Psoas muscle (tissue), 8 donors: ENCODE measurements around the gene CHKA. TPM values are rescaled to one million over a fixed set of nuclear protein-coding genes. Genes with fewer than 3 reads are reported as not detected.
A peak's percentile ranks its signal among the peaks of the same experiment; 100 is the strongest.

Experiments
- ATAC-seq, 4 donors: fragments of 200-7000 bp; cut with Tn5 transposase; one replicate each; pipeline ENCODE4 v1.9.1; 2020; ENCODE audit warnings: moderate library complexity in 3 of 4, mild to moderate bottlenecking in 2 of 4
- DNase-seq, 2 donors: peaks; one replicate each; pipeline ENCODE4 v3.0.0-alpha.2; 2020
- H3K27ac ChIP-seq: fragments of 200-600 bp; one replicate; pipeline ENCODE4 v1.8.0; 2022
- H3K27me3 ChIP-seq, 3 donors: fragments of 200-600 bp in 1 of 3; one replicate each; pipeline versions ENCODE4 v1.6.1 to v1.8.0; 2013 to 2022; ENCODE audit warnings: low read length in 2 of 3, mild to moderate bottlenecking in 2 of 3, moderate library complexity in 1 of 3; ENCODE audit not compliant: insufficient read depth in 3 of 3
- H3K36me3 ChIP-seq, 2 donors: fragments of 200-600 bp in 1 of 2; one replicate each; pipeline versions ENCODE4 v1.6.1 to v1.8.0; 2013 to 2022; ENCODE audit warnings: low read depth in 1 of 2, mild to moderate bottlenecking in 1 of 2, moderate library complexity in 1 of 2; ENCODE audit not compliant: insufficient read depth in 1 of 2
- H3K4me1 ChIP-seq: fragments of 200-600 bp; one replicate; pipeline ENCODE4 v1.8.0; 2022
- H3K4me3 ChIP-seq: fragments of 200-600 bp; one replicate; pipeline ENCODE4 v1.8.0; 2022; ENCODE audit warnings: mild to moderate bottlenecking
- H3K9me3 ChIP-seq: fragments of 200-600 bp; one replicate; pipeline ENCODE4 v1.8.0; 2022
- WGBS, 3 donors: extraction: QIAGEN DNeasy Blood & Tissue Kit; methylation state at CpG; one replicate each; pipeline versions ENCODE4 v1.1.6 to v1.1.7; 2013; 5-methylcytosine and 5-hydroxymethylcytosine counted together
- intact Hi-C, 2 donors: fragments of 100-400 bp; cut with DNase I; formaldehyde crosslinking; loops; one replicate each; pipeline versions ENCODE4 v1.11.0 to v1.14.2; 2022
- polyA plus RNA-seq, 3 donors: library from polyadenylated mRNA; stranded (reverse); fragments of 200-250 nt; gene quantifications; one replicate each; pipeline ENCODE4 v1.2.3, GENCODE V29; 2013
- total RNA-seq, 4 donors: library from RNA; stranded (reverse); fragmentation: NEBNext Ultra II Directional in 2 of 4; extraction: Animal tissue kit (Norgen Biotek cat#: 25700) in 2 of 4; gene quantifications; one replicate each; pipeline versions ENCODE4 v1.2.1 to v1.2.4, GENCODE V29; 2021 to 2023
- TF ChIP-seq, protein P1 (sequence below): fragments of 200-600 bp; IDR thresholded peaks from one replicate; pipeline ENCODE4 v1.8.0; 2022; ENCODE audit warnings: antibody characterized with exemption
- donor health status: healthy with polysubstance abuse.
- donor health status: DM: no; HTN: no; CAD: no; lungs with moderate emphysema.
- donor health status: Bipolar disorder and iron deficiency.
- donor health status: healthy.
- donor health status: DM: yes; HTN: yes; CAD: no.
- donor health status: DM: no; HTN: no; CAD: no.
- donor health status: DM: no; HTN: no; CAD: no.
- donor health status: DM: yes; HTN: yes; CAD: no.

The CHKA gene
- total and polyA plus RNA-seq, 7 donors = 3.6 to 11.2 (median 6.2) TPM

DNA sequence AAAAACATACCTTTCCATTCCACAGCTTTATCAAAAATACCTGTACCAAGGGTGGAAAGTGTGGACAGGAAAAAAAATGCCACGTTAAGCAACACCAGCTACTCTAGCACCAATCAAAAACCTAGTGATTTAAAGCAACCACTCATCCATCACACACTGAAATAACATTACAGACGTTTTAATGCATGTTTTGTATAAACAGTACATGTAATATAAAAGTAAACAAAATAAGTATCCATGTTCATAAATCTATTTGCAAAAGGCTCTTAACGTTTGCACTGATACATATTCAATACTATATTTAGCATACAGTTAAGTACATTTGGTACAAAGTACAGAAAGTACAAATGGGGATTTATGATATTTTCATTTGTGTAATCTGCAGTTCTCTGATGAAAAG lies 38.7 kb downstream of the CHKA start:
- WGBS, 3 donors = 41 to 73% (median 53%) methylated on average over 3 of the region's 3 CpGs
- H3K27ac ChIP-seq = peak overlapping the region; percentile 71
- no peaks in the 10 kb centered on the region for H3K9me3 ChIP-seq
- H3K4me1 ChIP-seq = peaks cover 15% of the 10 kb centered on the region
- TF ChIP-seq, protein P1, sequence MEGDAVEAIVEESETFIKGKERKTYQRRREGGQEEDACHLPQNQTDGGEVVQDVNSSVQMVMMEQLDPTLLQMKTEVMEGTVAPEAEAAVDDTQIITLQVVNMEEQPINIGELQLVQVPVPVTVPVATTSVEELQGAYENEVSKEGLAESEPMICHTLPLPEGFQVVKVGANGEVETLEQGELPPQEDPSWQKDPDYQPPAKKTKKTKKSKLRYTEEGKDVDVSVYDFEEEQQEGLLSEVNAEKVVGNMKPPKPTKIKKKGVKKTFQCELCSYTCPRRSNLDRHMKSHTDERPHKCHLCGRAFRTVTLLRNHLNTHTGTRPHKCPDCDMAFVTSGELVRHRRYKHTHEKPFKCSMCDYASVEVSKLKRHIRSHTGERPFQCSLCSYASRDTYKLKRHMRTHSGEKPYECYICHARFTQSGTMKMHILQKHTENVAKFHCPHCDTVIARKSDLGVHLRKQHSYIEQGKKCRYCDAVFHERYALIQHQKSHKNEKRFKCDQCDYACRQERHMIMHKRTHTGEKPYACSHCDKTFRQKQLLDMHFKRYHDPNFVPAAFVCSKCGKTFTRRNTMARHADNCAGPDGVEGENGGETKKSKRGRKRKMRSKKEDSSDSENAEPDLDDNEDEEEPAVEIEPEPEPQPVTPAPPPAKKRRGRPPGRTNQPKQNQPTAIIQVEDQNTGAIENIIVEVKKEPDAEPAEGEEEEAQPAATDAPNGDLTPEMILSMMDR = no peak
- H3K4me3 ChIP-seq = no peak overlapping the region
- peaks cover 0 to 12% of the 10 kb centered on the region in 2 donors for H3K36me3 ChIP-seq
- DNase-seq (no peak), ATAC-seq (no peak)
- intact Hi-C loops = no loop called here
- no peaks in the 10 kb centered on the region for H3K27me3 ChIP-seq

DNA sequence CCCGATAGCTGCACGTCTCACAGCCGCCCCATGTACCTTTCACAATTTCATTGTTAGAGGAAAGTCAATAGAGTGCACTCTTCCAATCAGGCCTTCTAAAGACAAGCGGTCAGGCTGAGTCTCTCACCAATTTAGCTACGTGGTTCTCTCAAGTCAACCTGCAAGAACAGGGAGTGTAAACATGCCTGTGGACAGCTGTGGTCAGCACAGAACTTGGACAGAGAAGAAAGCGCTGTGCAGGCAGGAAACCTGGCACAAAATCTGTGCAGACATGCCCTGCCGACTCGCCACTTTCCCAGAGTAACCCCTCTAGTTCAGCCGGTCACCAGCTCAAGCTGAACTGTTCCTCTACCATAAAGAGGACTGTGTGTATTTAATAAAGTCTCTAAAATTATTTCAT lies 39.5 kb downstream of the CHKA start:
- WGBS, 3 donors = 41 to 54% (median 47%) methylated on average over 9 of the region's 9 CpGs
- ATAC-seq (peak; percentile 84 to 97 (median 94)), DNase-seq (no peak)
- peak overlapping the region; percentile 13 for H3K4me3 ChIP-seq
- H3K27ac ChIP-seq = peak overlapping the region; percentile 71
- H3K36me3 ChIP-seq = peaks cover 0 to 19% of the 10 kb centered on the region in 2 donors
- intact Hi-C loops = no loop called here
- no peaks in the 10 kb centered on the region for H3K27me3 ChIP-seq
- H3K4me1 ChIP-seq = peaks cover 12% of the 10 kb centered on the region
- TF ChIP-seq, protein P1 = no peak
- H3K9me3 ChIP-seq = no peaks in the 10 kb centered on the region

DNA sequence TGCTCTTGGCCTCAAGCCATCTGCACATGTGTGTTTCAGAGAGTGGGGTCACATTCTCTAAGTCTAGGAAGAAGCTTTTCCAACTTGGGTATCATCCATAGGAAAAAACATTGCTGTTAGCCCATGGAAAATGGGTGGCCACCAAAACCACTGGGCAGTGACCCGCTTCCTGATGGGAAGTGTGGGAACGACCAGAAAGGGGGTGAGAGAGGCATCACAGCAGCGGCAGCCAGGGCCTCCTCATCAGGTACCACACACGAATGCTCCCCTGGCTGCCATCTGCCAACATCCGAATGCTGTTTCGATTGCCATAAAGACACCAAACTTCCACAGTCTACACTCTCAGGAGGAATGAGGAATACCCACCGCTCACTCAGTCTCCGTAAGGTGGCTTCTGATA lies 40.3 kb downstream of the CHKA start:
- intact Hi-C loops = no loop called here
- H3K4me1 ChIP-seq = peaks cover 12% of the 10 kb centered on the region
- H3K27ac ChIP-seq = peak overlapping the region; percentile 71
- ATAC-seq (no peak), DNase-seq (no peak)
- 92 to 96% (median 94%) methylated on average over 8 of the region's 8 CpGs for WGBS, 3 donors
- no peaks in the 10 kb centered on the region for H3K9me3 ChIP-seq
- peaks cover 0 to 24% of the 10 kb centered on the region in 2 donors for H3K36me3 ChIP-seq
- no peaks in the 10 kb centered on the region for H3K27me3 ChIP-seq
- TF ChIP-seq, protein P1 = no peak
- no peak overlapping the region for H3K4me3 ChIP-seq

DNA sequence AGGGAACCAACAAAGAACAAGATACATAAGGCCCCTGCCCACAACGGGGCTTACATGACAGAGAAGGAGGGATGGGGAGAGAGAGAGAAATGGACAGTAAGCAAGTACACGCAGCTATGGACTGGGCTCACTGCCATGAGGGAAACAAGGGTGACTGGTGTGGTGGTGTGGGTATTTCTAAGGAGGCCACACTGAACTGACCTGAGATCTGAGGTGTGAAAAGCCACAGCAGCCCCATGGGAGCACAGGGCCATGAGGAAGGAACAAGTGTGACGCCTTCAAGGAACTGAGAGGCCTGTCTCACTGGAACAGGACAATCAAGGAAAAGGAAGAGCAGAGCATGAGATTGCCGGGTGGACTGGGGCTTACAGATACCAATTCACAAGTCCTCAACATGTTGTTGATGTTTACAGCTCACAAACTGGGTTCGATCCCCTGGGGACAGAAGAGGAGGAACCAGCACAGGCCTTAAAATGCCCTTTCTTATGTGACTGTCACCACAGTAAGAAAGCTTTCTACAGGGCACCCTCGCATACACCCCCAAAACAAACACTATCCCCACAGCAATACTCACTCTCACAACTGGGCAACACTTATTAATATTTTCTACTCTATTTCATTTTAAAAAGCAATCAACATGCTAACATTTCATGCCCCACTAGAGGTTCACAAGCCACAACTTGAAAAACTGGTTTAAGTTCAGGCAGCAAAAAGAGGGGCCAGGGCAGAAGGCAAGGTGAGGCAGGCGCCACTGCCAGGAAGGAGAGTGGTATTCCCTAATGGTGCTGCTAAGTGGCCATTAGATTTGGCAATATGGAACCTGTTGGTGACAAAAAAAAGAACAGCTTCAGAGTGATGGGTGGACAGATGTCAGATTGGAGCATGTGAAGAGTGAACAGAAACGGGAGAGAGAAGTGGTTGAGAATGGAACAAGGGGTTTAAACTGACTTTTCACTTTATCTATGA lies 43.3 kb downstream of the CHKA start:
- peaks cover 0 to 44% of the 10 kb centered on the region in 2 donors for H3K36me3 ChIP-seq
- intact Hi-C loops = no loop called here
- H3K9me3 ChIP-seq = no peaks in the 10 kb centered on the region

More for the DNA sequence above, 43.3 kb downstream of the CHKA start:
- ATAC-seq = no peak
- TF ChIP-seq, protein P1 = no peak
- Histone ChIP-seq H3K4me1 (peaks cover 12% of the 10 kb centered on the region), H3K27ac (no peak overlapping the region), H3K4me3 (no peak overlapping the region), H3K27me3 (no peaks in the 10 kb centered on the region)
- DNase-seq = no peak
- WGBS, 3 donors = 75 to 87% (median 79%) methylated on average over 8 of the region's 8 CpGs
